Adipocyte (in vitro differentiated cells): Measurements from ENCODE around the gene UAP1.
A peak's percentile ranks its signal among the peaks of the same experiment; 100 is the strongest.
"Not testable (repeated sequence)": the region's sequence is repeated elsewhere in the genome, so short reads cannot be mapped to it uniquely, and the experiment has no call there.

ENCODE experiments used
- DNase-seq: peaks from one replicate; pipeline ENCODE4 v3.0.0-alpha.2; 2015; ENCODE audit warnings: low read depth
- H3K27me3 ChIP-seq: replicated peaks from 2 replicates; pipeline ENCODE4 v1.7.0; 2013; ENCODE audit warnings: mild to moderate bottlenecking, low read length, moderate library complexity; ENCODE audit not compliant: control insufficient read depth, insufficient read depth
- H3K36me3 ChIP-seq: 2 replicates; pipeline ENCODE4 v1.7.0; 2013; ENCODE audit warnings: low read length, mild to moderate bottlenecking, moderate library complexity; ENCODE audit not compliant: control insufficient read depth, insufficient read depth, severe bottlenecking
- H3K4me1 ChIP-seq: 2 replicates; pipeline ENCODE4 v1.7.0; 2013; ENCODE audit warnings: mild to moderate bottlenecking, low read length, moderate library complexity; ENCODE audit not compliant: control insufficient read depth, insufficient read depth
- H3K4me3 ChIP-seq: 2 replicates; pipeline ENCODE4 v1.7.0; 2013; ENCODE audit warnings: mild to moderate bottlenecking, low read length, moderate library complexity
- H3K9ac ChIP-seq: 2 replicates; pipeline ENCODE4 v1.7.0; 2013; ENCODE audit warnings: mild to moderate bottlenecking, low read length, moderate library complexity
- H3K9me3 ChIP-seq: 2 replicates; pipeline ENCODE4 v1.7.0; 2013; ENCODE audit warnings: mild to moderate bottlenecking, low read length, moderate library complexity; ENCODE audit not compliant: control insufficient read depth

Gene UAP1

DNA sequence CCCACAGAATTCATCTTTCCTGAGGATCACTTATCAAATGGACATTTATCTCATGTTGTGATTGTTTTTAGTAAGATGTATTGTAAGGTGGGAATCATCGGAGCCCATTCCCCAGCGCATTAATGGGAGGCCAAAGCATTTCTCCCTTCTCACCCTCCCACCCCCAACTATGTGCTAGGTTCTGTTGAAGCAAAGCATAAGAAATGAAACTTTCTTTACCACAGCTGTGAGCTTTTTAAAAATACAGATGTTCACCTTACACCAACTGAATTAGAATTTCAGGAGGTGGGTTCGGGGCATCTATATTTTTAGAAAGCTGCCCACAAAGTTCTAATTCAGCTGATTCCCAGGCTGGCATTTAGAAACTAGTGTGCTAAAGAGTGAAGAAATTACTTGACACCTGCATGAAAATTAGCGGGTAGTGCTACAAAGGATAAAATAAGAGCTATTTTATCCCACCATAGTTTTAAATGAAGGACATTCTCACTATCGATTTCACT lies 26.3 kb downstream of the UAP1 start:
- Histone ChIP-seq H3K27me3 (no peaks in the 10 kb centered on the region), H3K9ac (no peak overlapping the region), H3K4me1 (no peaks in the 10 kb centered on the region), H3K9me3 (no peaks in the 10 kb centered on the region), H3K4me3 (no peak overlapping the region), H3K36me3 (peaks cover 95% of the 10 kb centered on the region)
- no peak for DNase-seq

DNA sequence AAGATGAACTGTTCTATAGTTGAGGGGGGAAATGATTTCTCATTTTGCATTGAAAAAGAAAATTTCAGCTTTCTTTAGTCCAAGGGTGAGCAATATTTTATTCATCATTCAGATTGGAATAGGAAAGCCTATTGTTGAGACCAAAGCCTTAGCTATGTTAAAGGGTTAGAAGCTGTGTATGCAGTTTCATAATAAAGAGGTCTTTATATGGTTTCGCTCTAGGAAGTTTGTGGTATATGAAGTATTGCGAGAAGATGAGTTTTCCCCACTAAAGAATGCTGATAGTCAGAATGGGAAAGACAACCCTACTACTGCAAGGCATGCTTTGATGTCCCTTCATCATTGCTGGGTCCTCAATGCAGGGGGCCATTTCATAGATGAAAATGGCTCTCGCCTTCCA lies 28.6 kb downstream of the UAP1 start:
- peaks cover 97% of the 10 kb centered on the region for H3K36me3 ChIP-seq
- H3K4me3 ChIP-seq: no peak overlapping the region
- DNase-seq: no peak
- no peak overlapping the region for H3K9ac ChIP-seq
- H3K9me3 ChIP-seq: no peaks in the 10 kb centered on the region
- H3K27me3 ChIP-seq: no peaks in the 10 kb centered on the region
- H3K4me1 ChIP-seq: no peaks in the 10 kb centered on the region

DNA sequence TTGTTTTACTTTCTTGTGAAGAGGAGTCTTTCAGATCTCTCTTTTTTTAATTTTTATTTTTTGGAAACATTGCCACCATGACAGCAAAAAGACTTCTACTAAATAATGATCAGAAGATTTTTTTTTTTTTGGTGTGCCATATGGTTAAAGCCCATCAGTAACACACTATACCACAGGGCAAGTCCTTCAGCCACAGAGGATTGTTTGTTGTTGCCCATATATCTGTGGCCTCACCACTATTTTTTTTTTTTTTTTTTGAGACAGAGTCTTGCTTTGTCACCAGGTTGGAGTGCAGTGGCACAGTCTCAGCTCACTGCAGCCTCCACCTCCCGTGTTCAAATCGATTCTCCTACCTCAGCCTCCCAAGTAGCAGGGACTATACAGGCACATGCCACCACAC lies 29.2 kb downstream of the UAP1 start:
- Histone ChIP-seq H3K27me3 (no peaks in the 10 kb centered on the region), H3K4me1 (no peaks in the 10 kb centered on the region), H3K4me3 (no peak overlapping the region), H3K36me3 (peaks cover 97% of the 10 kb centered on the region), H3K9ac (no peak overlapping the region), H3K9me3 (no peaks in the 10 kb centered on the region)
- no peak for DNase-seq

DNA sequence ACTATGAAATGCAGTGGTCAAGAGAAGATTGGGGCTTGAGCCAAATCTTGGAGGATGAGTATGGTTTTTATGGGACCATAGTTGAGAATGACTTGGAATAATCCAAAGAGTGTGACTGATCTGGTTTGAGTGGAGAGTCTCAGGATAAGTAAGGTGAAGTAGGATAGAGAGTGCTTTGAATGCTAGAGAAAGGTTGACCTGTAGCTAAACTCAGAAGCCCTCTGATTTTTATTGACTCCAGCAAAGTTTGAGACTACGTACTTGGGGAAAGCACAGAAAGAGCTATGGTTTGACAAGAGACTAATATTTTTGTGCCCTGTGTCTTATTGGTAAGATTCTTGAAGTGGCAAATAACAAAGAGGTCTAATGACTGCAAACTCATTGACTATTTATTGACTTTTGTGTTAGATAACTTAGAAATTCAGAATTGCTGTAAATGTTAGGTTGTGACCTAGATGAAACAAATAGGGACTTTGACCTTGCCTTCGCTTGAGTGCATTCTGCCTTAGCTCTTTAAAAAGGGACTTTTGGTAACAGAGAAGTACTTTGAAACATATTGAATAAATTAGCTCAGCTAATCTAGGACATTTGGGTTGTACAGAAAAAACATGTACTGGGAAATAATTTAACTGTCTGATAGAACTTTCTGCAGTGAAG lies 35.1 kb downstream of the UAP1 start:
- no peak overlapping the region for H3K9ac ChIP-seq
- H3K9me3 ChIP-seq: no peaks in the 10 kb centered on the region
- DNase-seq: peak; percentile 17
- peaks cover 18% of the 10 kb centered on the region for H3K4me1 ChIP-seq
- no peak overlapping the region for H3K4me3 ChIP-seq
- no peaks in the 10 kb centered on the region for H3K27me3 ChIP-seq
- peaks cover 100% of the 10 kb centered on the region for H3K36me3 ChIP-seq

DNA sequence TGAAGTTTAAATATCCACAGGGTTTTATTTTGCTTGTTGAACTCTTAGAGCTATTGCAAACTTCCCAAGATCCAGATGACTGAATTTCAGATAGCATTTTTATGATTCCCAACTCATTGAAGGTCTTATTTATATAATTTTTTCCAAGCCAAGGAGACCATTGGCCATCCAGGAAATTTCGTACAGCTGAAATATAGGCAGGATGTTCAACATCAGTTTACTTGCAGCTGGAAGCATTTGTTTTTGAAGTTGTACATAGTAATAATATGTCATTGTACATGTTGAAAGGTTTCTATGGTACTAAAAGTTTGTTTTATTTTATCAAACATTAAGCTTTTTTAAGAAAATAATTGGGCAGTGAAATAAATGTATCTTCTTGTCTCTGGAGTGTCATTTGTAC lies 37.9 kb downstream of the UAP1 start:
- H3K4me3 ChIP-seq: no peak overlapping the region
- H3K9ac ChIP-seq: no peak overlapping the region
- no peak for DNase-seq
- no peaks in the 10 kb centered on the region for H3K27me3 ChIP-seq
- H3K36me3 ChIP-seq: peaks cover 92% of the 10 kb centered on the region
- H3K4me1 ChIP-seq: peaks cover 24% of the 10 kb centered on the region
- peaks cover 6% of the 10 kb centered on the region for H3K9me3 ChIP-seq

GRCh38 chr1:162603117-162603516 lies 41.6 kb downstream of the UAP1 start:
- DNase-seq, H3K9me3 ChIP-seq, H3K27me3 ChIP-seq, H3K4me3 ChIP-seq, H3K9ac ChIP-seq: not testable (repeated sequence)
- peaks cover 62% of the 10 kb centered on the region for H3K36me3 ChIP-seq
- peaks cover 34% of the 10 kb centered on the region for H3K4me1 ChIP-seq

DNA sequence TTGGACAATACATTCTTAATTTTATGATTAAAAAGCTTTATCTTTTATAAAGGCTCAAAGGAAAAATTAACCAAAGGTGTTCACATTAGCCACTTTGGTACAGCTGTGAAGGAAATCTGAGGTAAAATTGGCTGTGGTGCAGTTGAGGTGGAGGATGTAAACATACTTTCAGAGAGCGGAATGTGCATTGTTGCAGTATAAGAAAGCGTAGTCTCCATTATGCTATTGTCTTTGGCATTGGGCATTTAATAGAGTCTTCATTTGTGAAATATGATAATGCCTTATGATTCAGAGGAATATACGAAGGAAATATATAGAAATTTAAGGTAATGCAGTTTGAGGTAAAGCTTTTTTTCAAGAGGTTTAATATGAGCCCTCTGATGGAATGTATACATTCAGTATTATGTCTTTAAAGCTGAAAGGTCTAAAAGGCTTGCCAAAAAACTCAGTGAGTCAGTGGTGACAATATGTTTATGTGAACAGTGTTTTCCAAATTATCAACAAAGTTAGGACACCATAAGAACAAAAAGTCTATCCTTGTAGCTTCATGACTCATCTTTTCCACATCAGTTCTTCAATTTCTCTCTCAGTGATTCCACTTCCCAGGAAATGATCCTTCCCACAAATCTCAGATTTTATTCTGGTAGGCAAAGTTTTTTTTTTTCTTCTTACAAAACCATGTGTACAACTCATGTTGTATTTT lies 43.9 kb downstream of the UAP1 start:
- H3K9me3 ChIP-seq: peaks cover 6% of the 10 kb centered on the region
- H3K27me3 ChIP-seq: no peaks in the 10 kb centered on the region
- peak overlapping the region; percentile 16 for H3K9ac ChIP-seq
- peaks cover 45% of the 10 kb centered on the region for H3K4me1 ChIP-seq
- H3K36me3 ChIP-seq: peaks cover 45% of the 10 kb centered on the region
- DNase-seq: peak; percentile 90
- no peak overlapping the region for H3K4me3 ChIP-seq

DNA sequence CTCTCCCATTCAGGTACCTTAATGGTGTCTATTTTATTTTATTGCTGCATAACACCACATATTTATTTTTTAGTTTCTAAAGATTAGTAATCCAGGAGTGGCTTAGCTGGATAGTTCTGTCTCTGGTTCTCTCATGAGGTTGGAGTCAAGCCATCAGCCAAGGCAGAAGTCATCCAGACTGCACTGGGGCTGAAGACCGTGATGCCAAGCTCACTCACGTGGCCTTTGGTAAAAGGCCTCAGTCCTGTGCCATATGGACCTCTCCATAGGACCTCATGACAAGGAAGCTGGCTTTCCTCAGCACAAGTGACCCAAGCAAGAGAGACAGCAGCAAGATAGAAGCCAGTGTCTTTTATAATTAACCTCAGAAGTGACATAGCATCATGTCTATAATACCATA lies 47.8 kb downstream of the UAP1 start:
- DNase-seq: no peak
- peaks cover 54% of the 10 kb centered on the region for H3K4me1 ChIP-seq
- H3K4me3 ChIP-seq: no peak overlapping the region
- H3K9ac ChIP-seq: no peak overlapping the region
- H3K36me3 ChIP-seq: peaks cover 12% of the 10 kb centered on the region
- H3K9me3 ChIP-seq: no peaks in the 10 kb centered on the region
- no peaks in the 10 kb centered on the region for H3K27me3 ChIP-seq

DNA sequence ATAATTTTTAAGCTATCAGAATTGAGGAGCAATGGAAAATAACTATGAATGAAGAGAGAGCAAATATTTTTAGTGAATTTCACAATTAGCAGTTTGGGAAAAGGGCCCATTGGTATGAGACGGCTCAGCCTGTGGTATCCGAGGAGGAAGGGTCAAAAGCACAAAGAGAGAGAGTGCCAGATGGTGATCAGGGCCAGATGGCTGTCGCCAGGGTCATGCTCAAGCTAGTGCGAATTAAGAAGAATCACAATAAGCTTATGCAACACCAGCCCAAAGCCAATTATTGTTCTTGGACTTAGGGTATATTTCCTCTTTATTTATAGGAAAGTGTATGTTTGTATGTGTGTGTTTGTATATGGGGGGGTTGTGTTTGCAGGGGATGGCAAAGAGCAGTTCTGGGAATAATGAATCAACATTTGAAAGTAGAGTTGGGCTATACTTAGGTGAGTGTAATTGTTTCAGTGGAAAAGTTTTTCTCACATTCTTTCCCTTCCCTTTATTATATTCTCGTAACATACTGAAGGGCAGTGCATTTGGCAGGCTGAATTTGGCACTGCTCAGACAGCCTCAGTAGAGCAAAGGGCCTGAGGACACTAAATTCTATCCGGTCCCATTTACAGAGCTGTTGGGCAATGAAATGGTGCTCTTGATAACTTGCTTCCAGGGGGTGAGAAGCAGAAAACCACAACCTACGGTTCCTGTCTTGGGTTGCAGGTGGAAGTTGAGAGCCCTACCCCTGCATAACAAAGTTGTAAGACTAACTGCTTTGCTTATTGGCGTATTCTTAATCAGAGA lies 51.3 kb downstream of the UAP1 start:
- peak overlapping the region; percentile 65 for H3K4me3 ChIP-seq
- peak; percentile 86 for DNase-seq
- peaks cover 34% of the 10 kb centered on the region for H3K4me1 ChIP-seq
- peak overlapping the region; percentile 88 for H3K9ac ChIP-seq
- no peaks in the 10 kb centered on the region for H3K27me3 ChIP-seq
- H3K9me3 ChIP-seq: peaks cover 15% of the 10 kb centered on the region
- peaks cover 6% of the 10 kb centered on the region for H3K36me3 ChIP-seq

DNA sequence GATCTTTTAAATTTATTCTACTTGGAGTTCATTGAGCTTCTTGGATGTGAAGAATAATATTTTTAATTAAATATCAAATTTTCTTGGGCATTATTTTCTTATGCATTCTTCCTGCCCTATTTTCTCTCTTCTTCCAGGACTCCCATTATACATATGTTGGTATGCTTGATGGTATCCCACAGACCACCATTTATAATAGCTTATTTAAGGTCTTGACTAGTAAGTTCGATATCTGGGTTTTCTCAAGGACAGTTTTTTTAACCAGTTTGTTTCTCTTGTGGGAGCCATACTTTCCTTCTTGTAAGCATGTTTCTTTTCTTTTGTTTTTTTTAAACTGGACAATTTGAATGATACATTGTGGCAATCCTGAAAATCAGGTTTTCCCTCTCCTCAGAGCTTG lies 55.3 kb downstream of the UAP1 start:
- Histone ChIP-seq H3K9me3 (peaks cover 15% of the 10 kb centered on the region), H3K36me3 (no peaks in the 10 kb centered on the region), H3K27me3 (no peaks in the 10 kb centered on the region), H3K9ac (no peak overlapping the region), H3K4me1 (peaks cover 21% of the 10 kb centered on the region), H3K4me3 (no peak overlapping the region)
- DNase-seq: no peak

- no peak overlapping the region for H3K9ac ChIP-seq
- no peak for DNase-seq
- H3K27me3 ChIP-seq: no peaks in the 10 kb centered on the region
- H3K9me3 ChIP-seq: peaks cover 15% of the 10 kb centered on the region
- peaks cover 15% of the 10 kb centered on the region for H3K4me1 ChIP-seq
- H3K36me3 ChIP-seq: no peaks in the 10 kb centered on the region
- no peak overlapping the region for H3K4me3 ChIP-seq
These were observed 56.0 kb downstream of the UAP1 start for GRCh38 chr1:162617513-162617912.
